Measurements from ENCODE around the gene GAS1. TPM values are rescaled to one million over a fixed set of nuclear protein-coding genes. Genes with fewer than 3 reads are reported as not detected.

GAS1 gene
- total and polyA plus RNA-seq, 2 of the 4 experiments (the other 2 are of a cell fraction): 1.8 to 2.2 TPM

- CTCF ChIA-PET: no interaction called here
- WGBS, 2 experiments (ENCODE audit: extremely low coverage in 2 of 2, insufficient read length in 1 of 2): 100% methylated on average over 2 of the region's 5 CpGs; no CpG with 5 or more reads in 1 of the 2 experiments
- no peak overlapping the region for H3K27ac ChIP-seq (ENCODE audit: insufficient read depth, low read length)
Observed at GRCh38 chr9:86924206-86924605, 23.1 kb downstream of the GAS1 start.

More at GRCh38 chr9:86924206-86924605, 23.1 kb downstream of the GAS1 start:
- no peaks in the 10 kb centered on the region for H3K79me1 ChIP-seq (ENCODE audit: low read depth in 1 of 2, low read length in 2 of 2)
- H3K4me2 ChIP-seq (ENCODE audit: low read depth, low read length): no peak overlapping the region
- ATAC-seq (ENCODE audit: low read depth) (no peak), DNase-seq (no peak)
- H3K18ac ChIP-seq (ENCODE audit: low read depth, low read length): no peak overlapping the region
- intact Hi-C loops (cut with micrococcal nuclease): no loop called here
- no peak overlapping the region for H3K4me3 ChIP-seq (ENCODE audit: insufficient read depth, low read depth, low read length)
- H3K9ac ChIP-seq (ENCODE audit: low read depth, low read length): no peak overlapping the region
- H4K5ac ChIP-seq (ENCODE audit: low read depth, low read length): no peak overlapping the region
- peak overlapping the region; percentile 18; the same call in 1 of the 3 replicates for H2BK15ac ChIP-seq (ENCODE audit: low read depth, low read length)
- H3K36me3 ChIP-seq (ENCODE audit: control insufficient read depth, insufficient read depth, low read length): no peaks in the 10 kb centered on the region
- no peak overlapping the region for H2AK5ac ChIP-seq (ENCODE audit: low read depth, low read length)
- peak overlapping the region; percentile 46 for H2AFZ ChIP-seq (replicated peaks; ENCODE audit: low read length, poor library complexity)
- no peak overlapping the region for H2BK120ac ChIP-seq (ENCODE audit: low read depth, low read length)
- BruUV-seq (replicated peaks): no TSS peak
- H4K20me1 ChIP-seq (ENCODE audit: insufficient read depth, low read length): no peaks in the 10 kb centered on the region
- TF ChIP-seq CEBPB (IDR thresholded peaks at IDR 0.05; ENCODE audit: low read depth, low read length): no peak
- TF ChIP-seq POLR2A (IDR thresholded peaks at IDR 0.05; ENCODE audit: low read depth, low read length): no peak
- TF ChIP-seq MAFK (IDR thresholded peaks at IDR 0.05; ENCODE audit: low read depth, low read length): no peak
- no peak for TF ChIP-seq CHD1 (IDR thresholded peaks at IDR 0.05; ENCODE audit: low read depth, low read length)
- no peak for TF ChIP-seq BHLHE40 (IDR thresholded peaks at IDR 0.05; ENCODE audit: low read depth, low read length)
- TF ChIP-seq ELK1 (IDR thresholded peaks at IDR 0.05; ENCODE audit: borderline replicate concordance, low read depth, low read length): no peak
- TF ChIP-seq FOS (IDR thresholded peaks at IDR 0.05; ENCODE audit: low read depth, low read length): no peak
- H3K27me3 ChIP-seq (ENCODE audit: control insufficient read depth, insufficient read depth, low read length): peaks cover 3% of the 10 kb centered on the region; the same call in 1 of the 2 replicates
- H3K4me1 ChIP-seq (ENCODE audit: control insufficient read depth, insufficient read depth, low read length): peaks cover 6% of the 10 kb centered on the region; the same call in 1 of the 2 replicates
- H3K23ac ChIP-seq (ENCODE audit: low read depth, low read length): no peak overlapping the region
- H3K9me3 ChIP-seq (ENCODE audit: control insufficient read depth, insufficient read depth, low read length): no peaks in the 10 kb centered on the region
- H3K56ac ChIP-seq (ENCODE audit: extremely low read depth, insufficient read depth, low read length): no peak overlapping the region
- H2BK20ac ChIP-seq (ENCODE audit: low read depth, low read length): no peak overlapping the region
- no peak overlapping the region for H3K4ac ChIP-seq (ENCODE audit: low read depth, low read length)
- in situ Hi-C loops (cut with MboI; ENCODE audit: low sequenced_read_pairs): no loop called here
- H4K91ac ChIP-seq (ENCODE audit: insufficient read depth, low read depth, low read length): no peak overlapping the region
- POLR2A ChIA-PET (ENCODE audit: unreplicated experiment): no interaction called here
- H3K9me1 ChIP-seq (ENCODE audit: insufficient read depth, low read length): no peaks in the 10 kb centered on the region
- H2AK9ac ChIP-seq (replicated peaks; ENCODE audit: low read depth, low read length, poor library complexity): no peak overlapping the region
- H2BK5ac ChIP-seq (ENCODE audit: low read depth, low read length, poor library complexity, severe bottlenecking): no peak overlapping the region
- 0 out of 2 replicates have a peak overlapping the region, but pooled peaks have one; percentile 19 for H3K14ac ChIP-seq (replicated peaks; ENCODE audit: low read depth, low read length)
- H4K8ac ChIP-seq (ENCODE audit: low read depth in 2 of 2, low read length in 2 of 2): no peak overlapping the region
- dilution Hi-C loops (cut with HindIII; ENCODE audit: low sequenced_read_pairs, unreplicated experiment): no loop called here

Data from IMR-90 (cell line).